HepG2 (cell line): Measurements from ENCODE around the gene ZPR1. TPM values are rescaled to one million over a fixed set of nuclear protein-coding genes. Genes with fewer than 3 reads are reported as not detected.

Experiments used
- GATAD2A ChIP-seq: IDR thresholded peaks from 2 replicates; pipeline ENCODE4 v1.6.1; 2016
- MED13 ChIP-seq: sonication (generic); formaldehyde crosslinking; IDR thresholded peaks from 2 replicates; pipeline ENCODE4 v1.5.0; 2020; ENCODE audit warnings: missing genetic modification reagents
- MTF2 ChIP-seq: sonication (generic); formaldehyde crosslinking; IDR thresholded peaks from 2 replicates; pipeline ENCODE4 v1.5.0; 2020; ENCODE audit warnings: missing genetic modification reagents, borderline replicate concordance
- MXI1 ChIP-seq: IDR thresholded peaks from 3 replicates; pipeline ENCODE4 v1.6.1; 2012; ENCODE audit warnings: low read depth, low read length, inconsistent platforms, borderline replicate concordance
- NCOA1 ChIP-seq: sonication (generic); formaldehyde crosslinking; IDR thresholded peaks from 2 replicates; pipeline ENCODE4 v1.9.0; 2021; ENCODE audit warnings: missing genetic modification reagents
- NFYC ChIP-seq: IDR thresholded peaks from 2 replicates; pipeline ENCODE4 v1.6.1; 2016; ENCODE audit warnings: missing genetic modification reagents, missing compliant biosample characterization
- NPAS2 ChIP-seq: sonication (generic); formaldehyde crosslinking; IDR thresholded peaks from 2 replicates; pipeline ENCODE4 v1.8.0; 2022; ENCODE audit warnings: mild to moderate bottlenecking, missing genetic modification reagents, borderline replicate concordance
- PATZ1 ChIP-seq: sonication (generic); formaldehyde crosslinking; IDR thresholded peaks from 2 replicates; pipeline ENCODE4 v1.4.0; 2020; ENCODE audit warnings: missing genetic modification reagents
- REXO4 ChIP-seq: sonication (generic); formaldehyde crosslinking; IDR thresholded peaks from 2 replicates; pipeline ENCODE4 v1.8.0; 2022; ENCODE audit warnings: missing genetic modification reagents, mild to moderate bottlenecking, borderline replicate concordance
- SPEN ChIP-seq: sonication (generic); formaldehyde crosslinking; IDR thresholded peaks from 2 replicates; pipeline ENCODE4 v1.5.1; 2020; ENCODE audit warnings: low read depth, mild to moderate bottlenecking, missing genetic modification reagents
- TGIF2 ChIP-seq: IDR thresholded peaks from 2 replicates; pipeline ENCODE4 v1.6.1; 2016; ENCODE audit warnings: control low read depth, missing compliant biosample characterization
- ZBTB40 ChIP-seq, 2 experiments: fragments of 450-650 bp in 1 of 2; sonication (generic) in 1 of 2; formaldehyde crosslinking in 1 of 2; IDR thresholded peaks; 2 replicates each; pipeline versions ENCODE4 v1.6.1 to v1.8.0; 2016 to 2022; ENCODE audit warnings: antibody characterized with exemption in 1 of 2, mild to moderate bottlenecking in 1 of 2, missing genetic modification reagents in 1 of 2
- ZBTB44 ChIP-seq: sonication (generic); formaldehyde crosslinking; IDR thresholded peaks from 2 replicates; pipeline ENCODE4 v1.4.0; 2020; ENCODE audit warnings: missing genetic modification reagents
- ZNF331 ChIP-seq: sonication (generic); formaldehyde crosslinking; IDR thresholded peaks from 2 replicates; pipeline ENCODE4 v1.4.0; 2020; ENCODE audit warnings: missing genetic modification reagents
- ZNF670 ChIP-seq: sonication (generic); formaldehyde crosslinking; IDR thresholded peaks from 2 replicates; pipeline ENCODE4 v1.8.0; 2022; ENCODE audit warnings: mild to moderate bottlenecking, missing genetic modification reagents, borderline replicate concordance
- polyA plus RNA-seq, 8 experiments: library from polyadenylated mRNA; depleted of rRNA in 3 of 8; stranded (reverse) in 7 of 8; unstranded in 1 of 8; fragments of >200 nt; fragmentation: Illumina TruSeq in 4 of 8; extraction: Trizol in 4 of 8; gene quantifications; 2 replicates each; pipeline versions ENCODE4 v1.2.1 to v1.2.3, GENCODE V29; 2011 to 2016; ENCODE audit warnings: low read depth in 4 of 8, missing spikeins in 1 of 8, mixed read lengths in 1 of 8; ENCODE audit not compliant: insufficient read depth in 1 of 8
- total RNA-seq, 5 experiments: library from RNA; depleted of rRNA; stranded (reverse); fragments of >200 nt; fragmentation: Illumina TruSeq; extraction: Trizol; gene quantifications; 2 replicates each; pipeline ENCODE4 v1.2.3, GENCODE V29; 2016; ENCODE audit warnings: low read depth in 1 of 5

ZPR1 gene
- total and polyA plus RNA-seq, 2 of the 13 experiments (the other 11 are each of a cell fraction or from before 2014, with no cell fraction given), result 40.0 to 79.3 TPM

GRCh38 chr11:116825854-116826750, 38.3 kb upstream of the ZPR1 start (continued):
- TF ChIP-seq ZBTB40 (IDR thresholded peaks at IDR 0.05) (no peak), ZBTB40 (CRISPR knock-in tag; IDR thresholded peaks at IDR 0.05) (no peak), MXI1 (no peak), NPAS2 (no peak), TGIF2 (CRISPR knock-in tag) (no peak), PATZ1 (CRISPR knock-in tag) (peak; percentile 49; the same call in 1 of the 2 replicates), GATAD2A (CRISPR knock-in tag) (peak; percentile 26; the same call in 1 of the 2 replicates), NCOA1 (CRISPR knock-in tag) (no peak; the same call in 1 of the 2 replicates), ZNF331 (CRISPR knock-in tag) (no peak), NFYC (CRISPR knock-in tag) (no peak), SPEN (no peak; the same call in 1 of the 2 replicates), MED13 (no peak), ZNF670 (CRISPR knock-in tag) (0 out of 2 replicates have a peak, but pooled peaks have one; percentile 12), MTF2 (CRISPR knock-in tag) (no peak), ZBTB44 (CRISPR knock-in tag) (0 out of 2 replicates have a peak, but pooled peaks have one; percentile 9), REXO4 (no peak)
